Measurements from ENCODE around the gene OOEP. TPM values are rescaled to one million over a fixed set of nuclear protein-coding genes. Genes with fewer than 3 reads are reported as not detected.
"Not testable (repeated sequence)": the region's sequence is repeated elsewhere in the genome, so short reads cannot be mapped to it uniquely, and the experiment has no call there.

Gene OOEP
- total RNA-seq (not detected), polyA plus RNA-seq (0.24 TPM)

GRCh38 chr6:73369563-73369962 lies at the start of gene OOEP:
OOEP (minus strand) TSS chr6:73369897; CDS start chr6:73369792, 105 bp downstream.
- Histone ChIP-seq H3K4me3 (ENCODE audit: low read depth, low read length) (no peak within 1 kb of the TSS), H3K4me1 (ENCODE audit: insufficient read depth) (no peaks in the 10 kb centered on the region), H3K36me3 (ENCODE audit: insufficient read depth) (no peaks in the 10 kb centered on the region), H3K27ac (ENCODE audit: low read depth) (no peak within 1 kb of the TSS)
- 98% methylated on average over 36 of the region's 36 CpGs for WGBS
- DNase-seq (ENCODE audit: extremely low spot score), result no peak

- no peak overlapping the region for H3K4me3 ChIP-seq (ENCODE audit: low read depth, low read length)
- DNase-seq (ENCODE audit: extremely low spot score), result no peak
- no peaks in the 10 kb centered on the region for H3K36me3 ChIP-seq (ENCODE audit: insufficient read depth)
- WGBS, result 74% methylated on average over 11 of the region's 11 CpGs
- H3K27ac ChIP-seq (ENCODE audit: low read depth), result no peak overlapping the region
- H3K4me1 ChIP-seq (ENCODE audit: insufficient read depth), result no peaks in the 10 kb centered on the region
Observed at GRCh38 chr6:73418081-73418741, 48.5 kb upstream of the OOEP start.

DNA sequence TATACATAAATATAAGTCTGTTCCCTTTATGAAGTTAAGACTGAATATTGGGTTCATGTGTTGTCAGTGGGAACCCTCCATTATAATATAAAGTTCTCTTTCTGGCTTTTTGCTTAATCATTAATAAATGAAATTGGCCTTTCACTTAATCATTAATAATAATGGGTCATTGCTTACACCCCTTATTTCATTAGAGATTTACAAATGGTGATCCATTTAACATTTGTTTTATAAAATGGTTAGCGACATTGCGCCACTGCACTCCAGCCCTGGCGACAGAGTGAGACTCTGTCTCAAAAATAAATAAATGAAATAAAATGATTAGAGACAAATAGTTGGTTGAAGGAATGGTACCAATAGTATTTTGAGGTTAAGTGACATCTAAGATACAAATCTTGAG lies 43.4 kb upstream of the OOEP start:
- over 99% methylated on average over 3 of the region's 3 CpGs for WGBS
- DNase-seq (ENCODE audit: extremely low spot score), result no peak
- no peak overlapping the region for H3K27ac ChIP-seq (ENCODE audit: low read depth)
- no peak overlapping the region for H3K4me3 ChIP-seq (ENCODE audit: low read depth, low read length)
- no peaks in the 10 kb centered on the region for H3K36me3 ChIP-seq (ENCODE audit: insufficient read depth)
- no peaks in the 10 kb centered on the region for H3K4me1 ChIP-seq (ENCODE audit: insufficient read depth)

DNA sequence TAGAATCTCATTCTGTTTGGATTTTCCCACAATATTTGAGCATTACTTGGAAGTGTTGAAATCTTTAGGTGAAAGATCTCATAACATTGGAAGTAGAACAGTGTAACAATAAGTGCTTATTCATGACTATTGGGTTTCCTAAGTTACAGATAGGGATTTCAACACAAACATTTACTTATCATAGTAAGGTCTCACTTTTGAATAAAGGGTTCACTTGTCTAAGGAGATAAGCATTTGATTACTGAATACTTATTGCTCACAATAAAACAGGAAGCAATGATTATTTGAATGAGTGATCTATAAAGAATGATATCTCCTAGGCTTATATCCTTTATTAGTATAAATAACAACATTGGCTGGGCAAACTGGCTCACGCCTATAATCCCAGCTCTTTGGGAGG lies 39.7 kb upstream of the OOEP start:
- no peak for DNase-seq (ENCODE audit: extremely low spot score)
- no peak overlapping the region for H3K27ac ChIP-seq (ENCODE audit: low read depth)
- H3K4me3 ChIP-seq (ENCODE audit: low read depth, low read length), result no peak overlapping the region
- H3K4me1 ChIP-seq (ENCODE audit: insufficient read depth), result no peaks in the 10 kb centered on the region
- H3K36me3 ChIP-seq (ENCODE audit: insufficient read depth), result no peaks in the 10 kb centered on the region
- WGBS, result 94% methylated on average over 1 of the region's 1 CpG

- Histone ChIP-seq H3K27ac (ENCODE audit: low read depth) (no peak overlapping the region), H3K4me1 (ENCODE audit: insufficient read depth) (no peaks in the 10 kb centered on the region), H3K4me3 (ENCODE audit: low read depth, low read length) (no peak overlapping the region), H3K36me3 (ENCODE audit: insufficient read depth) (no peaks in the 10 kb centered on the region)
- DNase-seq (ENCODE audit: extremely low spot score), result no peak
Observed at GRCh38 chr6:73400656-73401055, 31.0 kb upstream of the OOEP start.

DNA sequence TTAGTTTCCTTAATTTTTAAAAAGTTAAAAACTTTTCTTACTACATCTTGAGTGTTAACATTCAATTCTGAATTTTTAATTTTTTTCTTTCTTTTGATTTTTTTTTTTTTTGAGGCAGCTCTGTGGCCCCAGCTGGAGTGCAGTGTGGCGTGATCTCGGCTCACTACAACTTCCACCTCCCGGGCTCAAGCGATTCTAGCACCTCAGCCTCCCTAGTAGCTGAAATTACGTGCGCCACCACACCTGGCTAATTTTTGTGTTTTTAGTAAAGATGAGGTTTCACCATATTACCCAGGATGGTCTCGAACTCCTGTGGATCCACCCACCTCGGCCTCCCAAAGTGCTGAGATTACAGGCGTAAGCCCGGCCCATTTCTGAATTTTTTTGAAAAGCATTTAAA lies 26.2 kb upstream of the OOEP start:
- H3K4me1 ChIP-seq (ENCODE audit: insufficient read depth), result no peaks in the 10 kb centered on the region
- no peak overlapping the region for H3K4me3 ChIP-seq (ENCODE audit: low read depth, low read length)
- WGBS, result 96% methylated on average over 10 of the region's 10 CpGs
- no peak overlapping the region for H3K27ac ChIP-seq (ENCODE audit: low read depth)
- no peaks in the 10 kb centered on the region for H3K36me3 ChIP-seq (ENCODE audit: insufficient read depth)
- DNase-seq (ENCODE audit: extremely low spot score), result no peak

DNA sequence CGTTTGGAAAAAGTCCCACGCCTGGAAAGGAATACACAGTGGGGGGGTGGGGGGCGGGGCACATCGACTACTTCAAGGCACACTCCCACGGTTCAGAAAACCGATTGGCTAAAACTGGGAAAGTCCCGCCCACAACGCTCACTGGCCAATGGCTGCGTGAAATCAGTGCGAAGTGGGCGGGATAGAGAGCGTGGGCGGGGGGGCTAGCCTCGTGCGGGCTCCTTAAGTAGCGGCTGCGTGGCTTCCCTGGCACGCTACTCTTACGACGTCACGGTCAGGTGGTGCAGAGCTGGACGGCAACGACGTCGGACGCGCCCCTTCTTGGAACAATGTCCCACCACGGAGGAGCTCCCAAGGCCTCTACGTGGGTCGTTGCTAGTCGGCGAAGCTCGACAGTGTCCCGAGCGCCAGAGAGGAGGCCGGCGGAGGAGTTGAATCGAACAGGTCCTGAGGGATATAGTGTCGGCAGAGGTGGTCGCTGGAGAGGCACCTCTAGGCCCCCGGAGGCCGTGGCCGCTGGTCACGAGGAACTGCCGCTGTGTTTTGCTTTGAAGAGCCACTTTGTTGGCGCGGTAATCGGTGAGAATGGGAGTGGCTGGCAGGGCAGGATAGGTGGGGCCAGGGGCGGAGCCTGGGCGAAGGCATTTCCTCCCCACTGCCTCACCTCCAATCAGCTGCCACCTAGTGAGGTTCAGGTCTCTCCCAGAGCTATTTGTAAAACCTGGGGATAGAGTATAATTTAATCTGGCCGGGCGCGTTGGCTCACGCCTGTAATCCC lies 25.1 kb upstream of the OOEP start, which contains the start of gene DDX43:
Gene DDX43 (plus strand): TSS at position 252 of the 778 bp plus-strand sequence. CDS start 78 bp downstream, at position 330.
- no peak within 1 kb of the TSS for H3K27ac ChIP-seq (ENCODE audit: low read depth)
- H3K4me1 ChIP-seq (ENCODE audit: insufficient read depth), result no peaks in the 10 kb centered on the region
- no peak for DNase-seq (ENCODE audit: extremely low spot score)
- H3K4me3 ChIP-seq (ENCODE audit: low read depth, low read length), result no peak within 1 kb of the TSS
- WGBS, result 69% methylated on average over 54 of the region's 54 CpGs
- H3K36me3 ChIP-seq (ENCODE audit: insufficient read depth), result no peaks in the 10 kb centered on the region

- 85% methylated on average over 3 of the region's 3 CpGs for WGBS
Observed at GRCh38 chr6:73393278-73393677, 23.6 kb upstream of the OOEP start.

GRCh38 chr6:73392188-73392587 lies 22.5 kb upstream of the OOEP start:
- not testable (repeated sequence) for H3K27ac ChIP-seq (ENCODE audit: low read depth); H3K4me1 ChIP-seq (ENCODE audit: insufficient read depth); DNase-seq (ENCODE audit: extremely low spot score); H3K36me3 ChIP-seq (ENCODE audit: insufficient read depth); H3K4me3 ChIP-seq (ENCODE audit: low read depth, low read length)
- WGBS, result 66% methylated on average over 4 of the region's 4 CpGs

More at GRCh38 chr6:73393278-73393677, 23.6 kb upstream of the OOEP start:
- no peak for DNase-seq (ENCODE audit: extremely low spot score)
- Histone ChIP-seq H3K27ac (ENCODE audit: low read depth) (no peak overlapping the region), H3K4me3 (ENCODE audit: low read depth, low read length) (no peak overlapping the region), H3K36me3 (ENCODE audit: insufficient read depth) (no peaks in the 10 kb centered on the region), H3K4me1 (ENCODE audit: insufficient read depth) (no peaks in the 10 kb centered on the region)

DNA sequence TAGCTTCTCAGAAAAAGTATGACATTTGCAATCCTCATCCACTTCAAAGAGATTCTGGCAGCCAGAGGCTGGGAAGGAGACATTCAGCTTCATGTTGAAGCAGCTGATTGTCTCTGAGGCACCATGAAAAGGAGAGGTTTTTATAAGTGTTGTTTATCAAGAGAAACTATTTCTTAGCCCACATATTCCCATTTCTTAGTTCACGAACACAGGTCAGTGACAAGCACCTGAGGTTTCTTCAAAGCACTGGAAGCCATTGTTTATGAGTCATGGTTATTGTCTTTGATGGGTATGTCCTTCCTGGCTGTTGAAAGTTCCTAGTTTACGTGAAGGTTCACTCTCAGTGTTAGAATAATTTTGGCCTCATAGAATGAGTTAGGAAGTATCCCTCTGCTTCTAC lies 22.0 kb upstream of the OOEP start:
- H3K27ac ChIP-seq (ENCODE audit: low read depth), result no peak overlapping the region
- no peaks in the 10 kb centered on the region for H3K4me1 ChIP-seq (ENCODE audit: insufficient read depth)
- DNase-seq (ENCODE audit: extremely low spot score), result no peak
- whole genome bisulfite sequencing, result 81% methylated on average over 2 of the region's 2 CpGs
- no peak overlapping the region for H3K4me3 ChIP-seq (ENCODE audit: low read depth, low read length)
- no peaks in the 10 kb centered on the region for H3K36me3 ChIP-seq (ENCODE audit: insufficient read depth)

DNA sequence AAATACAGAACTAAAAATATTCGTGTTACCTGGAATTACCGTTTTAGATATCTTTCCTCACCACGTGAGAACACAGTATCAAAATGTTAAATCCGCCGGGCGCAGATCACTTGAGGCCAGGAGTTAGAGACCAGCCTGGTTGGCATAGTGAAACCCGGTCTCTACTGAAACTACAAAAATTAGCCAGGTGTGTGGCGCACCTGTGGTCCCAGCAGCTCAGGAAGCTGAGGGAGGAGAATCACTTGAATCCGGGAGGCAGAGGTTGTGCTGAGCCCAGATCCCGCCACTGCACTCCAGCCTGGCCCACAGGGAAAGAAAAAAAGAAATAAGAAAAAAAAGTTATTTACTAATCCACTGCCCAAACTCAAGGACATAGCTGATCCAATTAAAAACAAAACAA lies 20.2 kb upstream of the OOEP start:
- no peaks in the 10 kb centered on the region for H3K4me1 ChIP-seq (ENCODE audit: insufficient read depth)
- no peaks in the 10 kb centered on the region for H3K36me3 ChIP-seq (ENCODE audit: insufficient read depth)
- H3K27ac ChIP-seq (ENCODE audit: low read depth), result no peak overlapping the region
- H3K4me3 ChIP-seq (ENCODE audit: low read depth, low read length), result no peak overlapping the region
- 88% methylated on average over 10 of the region's 10 CpGs for WGBS
- no peak for DNase-seq (ENCODE audit: extremely low spot score)

GRCh38 chr6:73388800-73389512 lies 19.3 kb upstream of the OOEP start:
- no peaks in the 10 kb centered on the region for H3K36me3 ChIP-seq (ENCODE audit: insufficient read depth)
- WGBS, result 3% methylated on average over 38 of the region's 38 CpGs
- H3K4me3 ChIP-seq (ENCODE audit: low read depth, low read length), result peak overlapping the region; percentile 35
- peak; percentile 4 for DNase-seq (ENCODE audit: extremely low spot score)
- H3K27ac ChIP-seq (ENCODE audit: low read depth), result no peak overlapping the region
- no peaks in the 10 kb centered on the region for H3K4me1 ChIP-seq (ENCODE audit: insufficient read depth)

DNA sequence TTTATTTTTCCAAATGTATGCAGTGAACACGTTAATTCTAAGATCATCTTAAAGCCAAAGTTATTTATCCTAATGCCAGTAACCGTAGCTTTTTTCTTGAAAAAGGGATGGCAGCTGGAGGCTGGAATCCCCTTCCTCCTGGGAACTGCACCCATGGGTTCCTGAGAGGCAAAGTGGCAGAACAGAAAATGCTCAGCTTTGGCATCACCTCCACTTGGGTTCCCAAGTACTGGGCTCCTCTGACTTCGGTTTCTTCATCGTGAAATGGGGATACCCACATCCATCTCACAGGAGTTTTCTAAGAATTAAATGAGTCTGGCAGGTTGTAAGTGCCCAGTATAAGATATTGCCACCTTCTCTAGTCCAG lies 18.7 kb upstream of the OOEP start:
- Histone ChIP-seq H3K36me3 (ENCODE audit: insufficient read depth) (no peaks in the 10 kb centered on the region), H3K27ac (ENCODE audit: low read depth) (no peak overlapping the region), H3K4me1 (ENCODE audit: insufficient read depth) (no peaks in the 10 kb centered on the region), H3K4me3 (ENCODE audit: low read depth, low read length) (peak overlapping the region; percentile 35)
- DNase-seq (ENCODE audit: extremely low spot score), result no peak
- 34% methylated on average over 4 of the region's 4 CpGs for WGBS

Measured in urinary bladder (tissue), 4 donors.